NCI-H510A (cell line): ENCODE data around the gene CD55.

Source experiments
- DNase-seq: peaks from one replicate; lab custom pipeline; 2025; lab: John Stamatoyannopoulos, UW

Gene CD55

GRCh38 chr1:207362962-207363860, 41.7 kb downstream of the CD55 start:
- no peak for DNase-seq

- no peak for DNase-seq
Measured at GRCh38 chr1:207363871-207364270, 42.4 kb downstream of the CD55 start.

- DNase-seq = no peak
Measured at GRCh38 chr1:207364614-207365013, 43.1 kb downstream of the CD55 start.

- no peak for DNase-seq
Measured at GRCh38 chr1:207365063-207365462, 43.6 kb downstream of the CD55 start.

GRCh38 chr1:207366022-207366421, 44.5 kb downstream of the CD55 start:
- no peak for DNase-seq

GRCh38 chr1:207388721-207389120, 67.2 kb downstream of the CD55 start:
- no peak for DNase-seq

GRCh38 chr1:207389728-207390464, 68.4 kb downstream of the CD55 start:
- no peak for DNase-seq

GRCh38 chr1:207393610-207394009, 72.1 kb downstream of the CD55 start:
- no peak for DNase-seq

GRCh38 chr1:207396168-207396746, 74.8 kb downstream of the CD55 start:
- no peak for DNase-seq

GRCh38 chr1:207397525-207397926, 76.0 kb downstream of the CD55 start:
- DNase-seq = no peak

- no peak for DNase-seq
Measured at GRCh38 chr1:207398986-207399385, 77.5 kb downstream of the CD55 start.

- no peak for DNase-seq
Measured at GRCh38 chr1:207401578-207401977, 80.1 kb downstream of the CD55 start.

- no peak for DNase-seq
Measured at GRCh38 chr1:207402744-207403143, 81.3 kb downstream of the CD55 start.

GRCh38 chr1:207404849-207405525, 83.5 kb downstream of the CD55 start:
- DNase-seq = peak; percentile 5

GRCh38 chr1:207405814-207406213, 84.3 kb downstream of the CD55 start:
- no peak for DNase-seq

- no peak for DNase-seq
Measured at GRCh38 chr1:207407655-207408260, 86.3 kb downstream of the CD55 start.
